OCI-LY1 (cell line): ENCODE results near the gene ITGB8.

Experiments used
- H2AFZ ChIP-seq: fragments of 200-600 bp; sonication (generic), shearing (Covaris generic); 2 replicates; pipeline ENCODE4 v1.6.0; 2014; ENCODE audit warnings: antibody characterized with exemption, mild to moderate bottlenecking, low read length
- H3F3A ChIP-seq: fragments of 200-600 bp; sonication (generic), shearing (Covaris generic); 2 replicates; pipeline ENCODE4 v1.6.0; 2014; ENCODE audit warnings: mild to moderate bottlenecking, antibody characterized with exemption, low read length, moderate library complexity; ENCODE audit not compliant: insufficient read depth
- H3K27ac ChIP-seq: fragments of 200-600 bp; sonication (generic); 2 replicates; pipeline ENCODE4 v1.5.1; 2014; ENCODE audit warnings: low read length, mixed run types, mild to moderate bottlenecking, low read depth; ENCODE audit not compliant: poor library complexity, severe bottlenecking
- H3K27me3 ChIP-seq: fragments of 200-600 bp; sonication (generic); 2 replicates; pipeline ENCODE4 v1.6.0; 2014; ENCODE audit warnings: antibody characterized with exemption, mild to moderate bottlenecking, low read length, moderate library complexity; ENCODE audit not compliant: insufficient read depth
- H3K36me3 ChIP-seq: fragments of 200-600 bp; sonication (generic); 2 replicates; pipeline ENCODE4 v1.6.1; 2014; ENCODE audit warnings: mild to moderate bottlenecking, antibody characterized with exemption, low read length, moderate library complexity, mixed read lengths; ENCODE audit not compliant: insufficient read depth
- H3K4me1 ChIP-seq: fragments of 200-600 bp; sonication (generic); 2 replicates; pipeline ENCODE4 v1.5.1; 2014; ENCODE audit warnings: mild to moderate bottlenecking, low read length, moderate library complexity; ENCODE audit not compliant: insufficient read depth, severe bottlenecking
- H3K4me2 ChIP-seq: fragments of 200-600 bp; sonication (generic), shearing (Covaris generic); 2 replicates; pipeline ENCODE4 v1.6.1; 2014; ENCODE audit warnings: low read length
- H3K4me3 ChIP-seq: fragments of 200-600 bp; sonication (generic); 2 replicates; pipeline ENCODE4 v1.5.1; 2014; ENCODE audit warnings: low read length, low read depth, mild to moderate bottlenecking, mixed read lengths; ENCODE audit not compliant: poor library complexity, severe bottlenecking
- H3K79me2 ChIP-seq: fragments of 200-600 bp; shearing (Covaris generic); 2 replicates; pipeline ENCODE4 v1.6.1; 2016; ENCODE audit warnings: mixed run types, low read length, mixed read lengths; ENCODE audit not compliant: insufficient read depth
- H3K9ac ChIP-seq: fragments of 200-600 bp; sonication (generic), shearing (Covaris generic); 2 replicates; pipeline ENCODE4 v1.6.1; 2014; ENCODE audit warnings: mild to moderate bottlenecking, low read length, mixed read lengths
- H3K9me2 ChIP-seq: fragments of 200-600 bp; sonication (generic), shearing (Covaris generic); 2 replicates; pipeline ENCODE4 v1.6.1; 2014; ENCODE audit warnings: low read depth, mild to moderate bottlenecking, low read length, mixed read lengths
- H3K9me3 ChIP-seq: fragments of 200-600 bp; shearing (Covaris generic); 2 replicates; pipeline ENCODE4 v1.6.1; 2014; ENCODE audit warnings: low read length, mixed read lengths
- H4K20me1 ChIP-seq: fragments of 200-600 bp; sonication (generic), shearing (Covaris generic); 2 replicates; pipeline ENCODE4 v1.6.0; 2016; ENCODE audit warnings: mild to moderate bottlenecking, low read length; ENCODE audit not compliant: insufficient read depth
- EZH2 ChIP-seq: fragments of 200-600 bp; sonication (generic), shearing (Covaris generic); IDR thresholded peaks from 2 replicates; pipeline ENCODE4 v1.8.0; 2017; ENCODE audit warnings: borderline replicate concordance, mixed run types, mild to moderate bottlenecking, antibody characterized with exemption, low read length, moderate library complexity, mixed read lengths
- TF ChIP-seq, protein P1 (sequence below): fragments of 200-600 bp; sonication (generic), shearing (Covaris generic); IDR thresholded peaks from 2 replicates; pipeline ENCODE4 v1.5.1; 2017; ENCODE audit warnings: mild to moderate bottlenecking, antibody characterized with exemption, low read length, moderate library complexity, mixed read lengths

ITGB8 gene

DNA sequence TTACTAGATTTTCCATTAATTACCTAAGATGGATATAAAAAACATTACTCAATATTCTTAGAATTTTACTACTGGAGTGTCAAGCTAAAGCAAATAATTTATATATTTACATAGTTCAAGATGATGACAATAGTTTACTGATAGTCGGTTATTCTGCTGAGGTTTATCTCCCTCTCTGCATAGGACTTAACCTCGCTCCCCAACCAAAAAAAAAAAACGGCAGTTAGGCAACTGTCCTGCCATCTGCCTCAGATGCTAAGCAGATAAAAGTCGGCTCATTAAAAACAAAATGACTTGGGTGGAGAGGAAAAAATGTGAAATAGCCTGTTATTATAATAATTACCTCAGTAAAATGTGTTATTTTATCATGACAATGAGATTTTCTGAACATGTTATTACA is 14.0 kb upstream of the ITGB8 start:
- H3F3A ChIP-seq = no peaks in the 10 kb centered on the region
- no peaks in the 10 kb centered on the region for H4K20me1 ChIP-seq
- no peak overlapping the region for H3K27ac ChIP-seq
- no peaks in the 10 kb centered on the region; the same call in 1 of the 2 replicates for H3K36me3 ChIP-seq
- no peak for TF ChIP-seq EZH2
- TF ChIP-seq, protein P1, sequence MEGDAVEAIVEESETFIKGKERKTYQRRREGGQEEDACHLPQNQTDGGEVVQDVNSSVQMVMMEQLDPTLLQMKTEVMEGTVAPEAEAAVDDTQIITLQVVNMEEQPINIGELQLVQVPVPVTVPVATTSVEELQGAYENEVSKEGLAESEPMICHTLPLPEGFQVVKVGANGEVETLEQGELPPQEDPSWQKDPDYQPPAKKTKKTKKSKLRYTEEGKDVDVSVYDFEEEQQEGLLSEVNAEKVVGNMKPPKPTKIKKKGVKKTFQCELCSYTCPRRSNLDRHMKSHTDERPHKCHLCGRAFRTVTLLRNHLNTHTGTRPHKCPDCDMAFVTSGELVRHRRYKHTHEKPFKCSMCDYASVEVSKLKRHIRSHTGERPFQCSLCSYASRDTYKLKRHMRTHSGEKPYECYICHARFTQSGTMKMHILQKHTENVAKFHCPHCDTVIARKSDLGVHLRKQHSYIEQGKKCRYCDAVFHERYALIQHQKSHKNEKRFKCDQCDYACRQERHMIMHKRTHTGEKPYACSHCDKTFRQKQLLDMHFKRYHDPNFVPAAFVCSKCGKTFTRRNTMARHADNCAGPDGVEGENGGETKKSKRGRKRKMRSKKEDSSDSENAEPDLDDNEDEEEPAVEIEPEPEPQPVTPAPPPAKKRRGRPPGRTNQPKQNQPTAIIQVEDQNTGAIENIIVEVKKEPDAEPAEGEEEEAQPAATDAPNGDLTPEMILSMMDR = no peak
- no peak overlapping the region for H3K4me3 ChIP-seq
- no peaks in the 10 kb centered on the region for H3K9me2 ChIP-seq
- H3K9ac ChIP-seq = no peak overlapping the region
- no peaks in the 10 kb centered on the region for H3K9me3 ChIP-seq
- no peaks in the 10 kb centered on the region for H3K27me3 ChIP-seq
- peaks cover 9% of the 10 kb centered on the region for H3K4me1 ChIP-seq
- H2AFZ ChIP-seq = no peak overlapping the region
- H3K79me2 ChIP-seq = no peaks in the 10 kb centered on the region
- H3K4me2 ChIP-seq = no peak overlapping the region

DNA sequence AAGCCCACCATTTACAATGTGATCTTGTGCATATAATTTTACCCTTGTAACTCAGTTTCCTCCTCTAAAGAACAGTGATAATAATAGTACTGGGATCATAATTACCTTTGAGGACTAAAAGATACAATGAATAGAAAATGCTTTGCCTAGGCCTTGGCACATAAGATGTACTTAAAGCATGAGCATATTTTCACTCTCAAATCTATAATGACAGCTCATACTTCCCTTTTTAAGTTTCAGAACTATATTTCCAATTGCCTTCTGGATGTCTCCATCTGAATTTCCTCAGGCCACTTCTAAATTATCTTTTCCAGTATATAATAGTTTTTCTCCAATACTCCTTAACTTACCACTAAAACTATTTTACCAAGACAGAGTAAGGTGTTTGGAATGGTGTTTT is 13.3 kb upstream of the ITGB8 start:
- H4K20me1 ChIP-seq = no peaks in the 10 kb centered on the region
- H3K27me3 ChIP-seq = no peaks in the 10 kb centered on the region

DNA sequence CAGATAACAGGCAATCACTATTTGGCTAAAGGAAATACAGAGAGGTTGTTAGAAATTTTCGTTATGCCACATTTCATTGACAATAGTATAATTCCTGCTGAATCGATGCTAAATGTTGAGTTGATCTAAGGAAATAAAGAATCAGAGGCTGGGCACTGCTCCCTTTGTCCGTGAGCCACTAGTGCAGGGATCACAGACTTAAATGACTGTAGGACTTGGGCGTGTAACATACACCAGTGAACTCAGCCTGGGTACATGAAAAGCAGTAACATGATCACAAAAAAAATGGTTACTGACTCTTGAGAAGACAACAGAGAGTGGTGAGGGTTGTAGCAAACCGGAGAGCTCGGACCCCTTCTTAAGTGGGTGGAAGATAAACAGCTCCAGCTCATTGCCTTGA is 11.8 kb upstream of the ITGB8 start:
- H3K9me2 ChIP-seq = no peaks in the 10 kb centered on the region
- H3F3A ChIP-seq = no peaks in the 10 kb centered on the region
- H3K9me3 ChIP-seq = no peaks in the 10 kb centered on the region
- H3K27ac ChIP-seq = no peak overlapping the region
- no peaks in the 10 kb centered on the region for H3K36me3 ChIP-seq
- H3K9ac ChIP-seq = no peak overlapping the region
- H4K20me1 ChIP-seq = no peaks in the 10 kb centered on the region
- H3K27me3 ChIP-seq = no peaks in the 10 kb centered on the region
- TF ChIP-seq, protein P1 = no peak
- no peak for TF ChIP-seq EZH2
- peaks cover 5% of the 10 kb centered on the region for H3K4me1 ChIP-seq
- H3K79me2 ChIP-seq = no peaks in the 10 kb centered on the region
- no peak overlapping the region for H3K4me2 ChIP-seq
- no peak overlapping the region for H3K4me3 ChIP-seq
- no peak overlapping the region for H2AFZ ChIP-seq

More for the DNA sequence above, 13.3 kb upstream of the ITGB8 start:
- Histone ChIP-seq H3K4me3 (no peak overlapping the region), H3F3A (no peaks in the 10 kb centered on the region), H2AFZ (no peak overlapping the region), H3K9ac (no peak overlapping the region), H3K9me2 (no peaks in the 10 kb centered on the region), H3K27ac (no peak overlapping the region), H3K79me2 (no peaks in the 10 kb centered on the region), H3K4me1 (peaks cover 9% of the 10 kb centered on the region), H3K9me3 (no peaks in the 10 kb centered on the region), H3K36me3 (no peaks in the 10 kb centered on the region; the same call in 1 of the 2 replicates), H3K4me2 (no peak overlapping the region)
- TF ChIP-seq, protein P1 = no peak
- TF ChIP-seq EZH2 = no peak
